Activated CD4-positive, alpha-beta T cell treated with anti-CD3 and anti-CD28 coated beads, Interleukin-2, amount 10 ng/mL, durations not matched to agents 24 days and 14 days (primary cell): ENCODE measurements around the gene ANKRD13A. TPM values are rescaled to one million over a fixed set of nuclear protein-coding genes. Genes with fewer than 3 reads are reported as not detected.
"Not testable (repeated sequence)": the region's sequence is repeated elsewhere in the genome, so short reads cannot be mapped to it uniquely, and the experiment has no call there.

ENCODE experiments used
- DNase-seq: peaks from one replicate; pipeline ENCODE4 v3.0.0; 2022
- H3K27ac Mint-ChIP-seq: one replicate; pipeline ENCODE4 v1.8.0; 2022; ENCODE audit warnings: mild to moderate bottlenecking, mixed read lengths
- H3K27me3 Mint-ChIP-seq: one replicate; pipeline ENCODE4 v1.8.0; 2022; ENCODE audit warnings: mixed read lengths
- H3K36me3 Mint-ChIP-seq: one replicate; pipeline ENCODE4 v1.8.0; 2022; ENCODE audit warnings: low read depth, mild to moderate bottlenecking, mixed read lengths
- H3K4me1 Mint-ChIP-seq: one replicate; pipeline ENCODE4 v1.8.0; 2021; ENCODE audit warnings: mixed read lengths
- H3K4me3 Mint-ChIP-seq: one replicate; pipeline ENCODE4 v1.8.0; 2022; ENCODE audit warnings: mild to moderate bottlenecking, moderate library complexity, mixed read lengths
- H3K9me3 Mint-ChIP-seq: one replicate; pipeline ENCODE4 v1.8.0; 2021; ENCODE audit warnings: mixed read lengths
- intact Hi-C: fragments of 100-400 bp; cut with micrococcal nuclease; formaldehyde crosslinking; loops from one replicate; pipeline ENCODE4 v1.15.1; 2023
- total RNA-seq: library from RNA; stranded (reverse); gene quantifications from 2 replicates; pipeline ENCODE4 v1.2.3, GENCODE V29; 2022

Gene ANKRD13A
- total RNA-seq, 1 donor from 2014 or later: 62.5 TPM

DNA sequence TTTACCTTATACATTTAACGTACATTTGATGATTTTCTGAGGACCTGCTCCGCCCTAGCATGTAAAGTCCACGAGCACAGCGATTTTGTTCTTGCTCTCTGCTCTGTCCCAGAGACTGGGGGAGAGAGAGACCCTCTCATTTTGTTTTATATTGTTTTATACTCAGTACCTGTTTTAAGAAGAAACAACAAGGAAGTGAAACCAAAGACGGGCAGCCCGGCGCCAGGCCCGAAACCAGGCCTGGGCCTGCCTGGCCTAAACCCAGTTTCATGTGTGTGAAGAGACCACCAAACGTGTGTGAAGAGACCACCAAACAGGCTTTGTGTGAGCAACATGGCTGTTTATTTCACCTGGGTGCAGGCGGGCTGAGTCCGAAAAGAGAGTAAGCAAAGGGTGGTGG lies 49.8 kb downstream of the ANKRD13A start:
- Mint-ChIP-seq H3K4me3 (peak overlapping the region; percentile 87), H3K4me1 (peaks cover 23% of the 10 kb centered on the region), H3K27ac (peak overlapping the region; percentile 96)
- H3K36me3 Mint-ChIP-seq, H3K9me3 Mint-ChIP-seq, H3K27me3 Mint-ChIP-seq: not testable (repeated sequence)
- intact Hi-C loops: loop anchor here (2.0 kb wide), 3 partner anchors 50 to 76 kb away; partner anchors contain the start of genes ANKRD13A and IFT81
- peak; percentile 66 for DNase-seq

DNA sequence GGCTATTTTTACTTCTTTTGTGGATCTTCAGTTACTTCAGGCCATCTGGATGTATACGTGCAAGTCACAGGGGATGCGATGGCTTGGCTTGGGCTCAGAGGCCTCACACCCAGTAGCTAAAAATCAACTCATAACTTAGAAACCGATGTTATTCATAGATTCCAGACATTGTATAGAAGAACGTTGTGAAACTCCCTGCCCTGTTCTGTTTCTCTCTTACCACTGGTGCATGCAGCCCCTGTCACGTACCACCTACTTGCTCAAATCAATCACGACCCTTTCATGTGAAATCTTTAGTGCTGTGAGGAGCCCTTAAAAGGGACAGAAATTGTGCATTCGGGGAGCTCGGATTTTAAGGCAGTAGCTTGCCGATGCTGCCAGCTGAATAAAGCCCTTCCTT lies 50.4 kb downstream of the ANKRD13A start:
- H3K27me3 Mint-ChIP-seq, DNase-seq, H3K9me3 Mint-ChIP-seq, H3K36me3 Mint-ChIP-seq: not testable (repeated sequence)
- Mint-ChIP-seq H3K4me3 (peak overlapping the region; percentile 87), H3K27ac (peak overlapping the region; percentile 31), H3K4me1 (peaks cover 25% of the 10 kb centered on the region)
- intact Hi-C loops: loop anchor here (2.0 kb wide), 3 partner anchors 51 to 75 kb away; partner anchors contain the start of genes ANKRD13A and IFT81

DNA sequence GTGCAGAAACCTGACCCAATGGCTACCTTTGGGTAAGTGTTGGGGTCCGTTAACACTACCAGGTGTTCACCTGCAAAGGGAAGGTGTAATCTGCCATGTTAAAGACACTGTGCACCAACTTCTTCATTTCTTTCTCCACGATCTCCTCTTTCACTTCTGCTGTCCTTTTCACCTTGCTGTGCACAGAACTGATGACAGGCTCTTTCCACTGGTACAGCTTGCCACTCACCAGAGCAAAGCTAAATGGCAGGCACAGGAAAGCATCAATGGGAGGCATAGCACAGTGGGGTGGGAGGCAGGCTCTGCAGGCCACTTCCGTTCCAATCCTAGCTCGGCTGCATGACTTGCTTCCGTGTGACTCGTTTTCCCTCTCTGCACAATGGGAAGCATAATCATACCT lies 51.7 kb downstream of the ANKRD13A start:
- Mint-ChIP-seq H3K27me3 (no peaks in the 10 kb centered on the region), H3K4me1 (peaks cover 32% of the 10 kb centered on the region), H3K4me3 (no peak overlapping the region), H3K36me3 (peaks cover 9% of the 10 kb centered on the region), H3K9me3 (no peaks in the 10 kb centered on the region), H3K27ac (no peak overlapping the region)
- intact Hi-C loops: no loop called here
- DNase-seq: no peak

DNA sequence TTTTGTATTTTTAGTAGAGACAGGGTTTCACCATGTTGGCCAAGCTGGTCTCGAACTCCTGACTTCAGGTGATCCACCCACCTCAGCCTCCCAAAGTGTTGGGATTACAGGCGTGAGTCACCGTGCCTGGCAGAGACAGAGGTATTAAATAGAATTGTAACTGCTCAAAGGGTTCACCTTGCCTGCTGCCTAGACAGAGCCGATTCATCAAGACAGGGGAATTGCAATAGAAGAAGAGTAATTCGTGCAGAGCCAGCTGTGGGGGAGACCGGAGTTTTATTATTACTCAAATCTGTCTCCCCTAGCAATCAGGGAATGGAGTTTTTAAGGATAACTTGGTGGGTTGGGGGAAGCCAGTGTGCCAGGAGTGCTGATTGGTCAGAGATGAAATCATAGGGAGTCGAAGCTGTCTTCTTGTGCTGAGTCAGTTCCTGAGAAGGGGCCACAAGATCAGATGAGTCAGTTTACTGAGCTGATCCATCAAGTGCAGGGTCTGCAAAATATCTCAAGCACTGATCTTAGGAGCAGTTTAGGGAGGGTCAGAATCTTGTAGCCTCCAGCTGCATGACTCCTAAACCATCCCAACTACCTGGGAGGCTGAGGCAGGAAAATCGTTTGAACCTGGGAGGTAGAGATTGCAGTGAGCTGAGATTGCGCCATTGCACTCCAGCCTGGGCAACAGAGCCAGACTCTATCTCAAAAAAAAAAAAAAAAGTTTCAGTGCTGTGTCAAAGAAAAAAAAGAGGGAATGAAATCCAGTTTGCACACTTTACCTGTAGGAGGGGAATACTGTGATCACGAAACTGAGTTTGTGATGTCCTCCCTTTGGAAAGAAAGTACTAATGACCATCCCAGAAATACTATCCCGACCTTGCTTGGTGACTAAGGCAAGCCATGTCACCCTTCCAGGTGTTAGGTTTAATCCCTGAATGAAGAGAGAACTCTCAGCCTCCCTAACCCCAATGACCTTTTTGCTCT lies 56.4 kb downstream of the ANKRD13A start:
- peaks cover 37% of the 10 kb centered on the region for H3K4me1 Mint-ChIP-seq

DNA sequence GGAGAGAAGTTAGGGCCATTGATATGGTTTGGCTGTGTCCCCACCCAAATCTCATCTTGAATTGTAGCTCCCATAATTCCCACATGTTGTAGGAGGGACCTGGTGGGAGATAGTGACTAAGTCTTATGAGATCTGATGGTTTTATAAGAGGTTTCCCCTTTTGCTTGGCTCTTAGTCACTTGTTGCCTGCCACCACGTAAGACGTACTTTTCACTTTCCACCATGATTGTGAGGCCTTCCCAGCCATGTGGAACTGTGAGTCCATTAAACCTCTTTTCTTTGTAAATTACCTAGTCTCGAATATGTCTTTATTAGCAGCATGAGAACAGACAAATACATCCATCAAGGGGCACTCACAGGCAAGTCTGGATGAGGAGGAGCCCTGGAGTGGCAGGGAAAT lies 57.4 kb downstream of the ANKRD13A start:
- H3K9me3 Mint-ChIP-seq, H3K27me3 Mint-ChIP-seq, DNase-seq, H3K4me3 Mint-ChIP-seq, intact Hi-C loops: not testable (repeated sequence)
- Mint-ChIP-seq H3K4me1 (peaks cover 44% of the 10 kb centered on the region), H3K36me3 (peaks cover 31% of the 10 kb centered on the region), H3K27ac (peak overlapping the region; percentile 90)

More for the DNA sequence above, 56.4 kb downstream of the ANKRD13A start:
- peak; percentile 67 for DNase-seq
- not testable (repeated sequence) for H3K9me3 Mint-ChIP-seq, H3K27me3 Mint-ChIP-seq
- Mint-ChIP-seq H3K36me3 (peaks cover 27% of the 10 kb centered on the region), H3K4me3 (peak overlapping the region; percentile 11), H3K27ac (peak overlapping the region; percentile 90)
- intact Hi-C loops: loop anchor here (1.0 kb wide), 1 partner anchor 24 kb away; no protein-coding TSS in a partner anchor

DNA sequence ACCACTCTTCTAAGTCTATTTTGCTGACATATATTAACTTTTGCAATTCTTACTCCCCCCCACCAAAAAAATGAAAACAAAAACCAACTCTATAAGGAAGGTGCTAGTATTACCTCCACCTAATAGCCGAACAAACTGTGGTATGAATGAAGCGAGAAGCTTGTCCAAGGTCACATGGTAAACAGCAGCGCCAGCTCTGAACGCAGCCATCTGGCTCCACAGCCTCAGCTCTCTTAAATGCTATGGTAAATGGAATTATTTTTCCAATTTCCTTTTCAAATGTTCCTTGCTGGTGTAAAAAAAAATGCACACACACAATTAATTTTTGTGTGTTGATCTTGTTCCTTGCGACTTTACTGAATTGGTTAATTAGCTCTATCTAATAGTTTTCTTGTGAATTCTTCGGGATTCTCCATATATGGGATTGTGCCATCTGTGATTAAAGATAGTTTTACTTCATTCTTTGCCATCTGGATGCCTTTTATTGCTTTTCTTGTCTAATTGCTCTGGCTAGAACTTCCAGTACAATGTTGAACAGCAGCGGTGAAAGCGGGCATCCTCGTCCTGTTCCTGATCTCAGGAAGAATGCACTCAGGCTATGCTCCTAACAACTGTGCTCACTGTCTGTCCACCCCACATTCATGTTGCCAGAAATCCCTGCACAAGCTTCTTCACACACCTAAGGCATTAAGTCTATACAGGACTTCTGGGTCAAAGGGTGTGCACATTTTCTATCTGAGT lies 59.8 kb downstream of the ANKRD13A start:
- peak overlapping the region; percentile 55 for H3K4me3 Mint-ChIP-seq
- H3K4me1 Mint-ChIP-seq: peaks cover 50% of the 10 kb centered on the region
- no peak for DNase-seq
- H3K27me3 Mint-ChIP-seq: no peaks in the 10 kb centered on the region
- peaks cover 31% of the 10 kb centered on the region for H3K36me3 Mint-ChIP-seq
- peaks cover 10% of the 10 kb centered on the region for H3K9me3 Mint-ChIP-seq
- intact Hi-C loops: no loop called here
- peak overlapping the region; percentile 89 for H3K27ac Mint-ChIP-seq

DNA sequence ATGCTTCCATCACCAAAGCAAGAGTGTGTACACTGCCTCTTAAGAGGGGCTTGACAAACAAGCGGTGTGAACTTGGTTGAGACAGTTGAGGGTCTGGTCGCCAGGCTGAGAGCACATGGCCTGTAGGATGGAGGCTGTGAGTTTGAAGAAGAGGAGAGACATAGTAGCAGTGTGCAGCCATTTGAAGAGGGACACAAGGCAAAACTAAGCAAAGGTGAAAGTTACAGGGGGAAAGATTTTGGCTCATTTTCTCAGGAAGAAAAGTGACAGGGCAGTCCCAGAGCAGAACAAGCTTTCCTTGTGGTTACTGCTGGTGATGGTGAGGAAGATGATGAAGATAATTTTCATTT lies 60.4 kb downstream of the ANKRD13A start:
- Mint-ChIP-seq H3K27ac (peak overlapping the region; percentile 89), H3K27me3 (no peaks in the 10 kb centered on the region), H3K9me3 (peaks cover 10% of the 10 kb centered on the region), H3K36me3 (peaks cover 29% of the 10 kb centered on the region), H3K4me3 (peak overlapping the region; percentile 55), H3K4me1 (peaks cover 48% of the 10 kb centered on the region)
- no peak for DNase-seq
- intact Hi-C loops: no loop called here

DNA sequence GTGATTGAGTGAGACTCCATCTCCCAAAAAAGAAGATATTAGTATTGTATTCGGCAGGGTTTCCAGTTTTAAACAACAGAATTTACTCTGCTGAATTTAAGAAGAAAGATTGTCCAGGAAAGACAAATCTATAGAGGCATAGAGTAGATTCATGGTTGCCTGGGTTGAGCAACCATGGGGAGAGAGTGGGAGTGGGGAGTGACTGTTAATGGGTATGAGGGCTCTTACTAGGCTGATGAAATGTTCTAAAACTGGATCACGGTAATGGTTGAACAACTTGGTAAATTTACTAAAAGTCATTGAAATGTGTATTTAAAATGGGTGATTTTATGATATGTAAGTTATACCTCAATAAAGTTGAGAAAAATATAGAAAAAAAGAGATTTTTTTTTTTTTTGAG lies 63.0 kb downstream of the ANKRD13A start:
- H3K4me3 Mint-ChIP-seq: no peak overlapping the region
- DNase-seq: no peak
- intact Hi-C loops: no loop called here
- peaks cover 39% of the 10 kb centered on the region for H3K4me1 Mint-ChIP-seq
- peaks cover 3% of the 10 kb centered on the region for H3K9me3 Mint-ChIP-seq
- no peaks in the 10 kb centered on the region for H3K27me3 Mint-ChIP-seq
- peaks cover 18% of the 10 kb centered on the region for H3K36me3 Mint-ChIP-seq
- no peak overlapping the region for H3K27ac Mint-ChIP-seq

DNA sequence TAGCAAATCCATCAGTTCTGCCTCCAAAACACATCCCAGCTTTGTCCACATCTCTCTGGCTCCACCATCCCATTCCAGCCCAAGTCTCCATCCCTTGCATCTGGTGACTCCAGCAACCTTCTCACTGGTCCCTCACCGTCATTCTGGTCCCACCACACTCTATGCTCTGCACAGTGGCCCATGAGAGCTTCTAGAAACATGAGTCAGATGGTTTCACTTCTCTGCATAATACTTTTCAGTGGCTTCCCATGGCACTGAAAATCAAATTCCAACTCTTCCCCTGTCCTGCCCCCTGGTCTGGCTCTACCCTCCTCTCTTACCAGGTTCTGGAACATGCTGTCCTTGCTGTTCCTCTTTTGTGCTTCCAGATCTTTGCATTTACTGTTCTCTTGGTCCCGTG lies 66.3 kb downstream of the ANKRD13A start:
- Mint-ChIP-seq H3K9me3 (peaks cover 3% of the 10 kb centered on the region), H3K27ac (no peak overlapping the region), H3K4me1 (peaks cover 30% of the 10 kb centered on the region), H3K27me3 (no peaks in the 10 kb centered on the region), H3K4me3 (no peak overlapping the region), H3K36me3 (peaks cover 22% of the 10 kb centered on the region)
- intact Hi-C loops: no loop called here
- no peak for DNase-seq

DNA sequence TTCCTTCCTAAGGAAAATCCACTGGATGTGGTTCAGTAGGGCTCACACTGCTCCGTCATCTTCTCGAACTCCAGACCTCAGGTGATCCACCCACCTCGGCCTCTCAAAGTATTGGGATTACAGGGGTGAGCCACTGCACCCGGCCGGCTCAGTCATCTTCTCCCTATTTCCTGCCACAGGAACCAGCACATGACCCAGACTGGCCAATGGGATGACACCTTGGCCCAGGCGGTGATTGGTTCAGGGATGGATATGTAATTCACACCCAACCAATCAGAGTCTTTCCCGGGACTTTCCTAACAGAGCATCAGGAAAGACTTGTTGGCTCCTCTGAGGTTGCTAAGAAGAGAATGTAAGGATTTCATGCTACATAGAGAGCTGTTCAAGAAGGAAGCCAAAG lies 68.3 kb downstream of the ANKRD13A start:
- Mint-ChIP-seq H3K4me1 (peaks cover 28% of the 10 kb centered on the region), H3K9me3 (peaks cover 9% of the 10 kb centered on the region), H3K27ac (no peak overlapping the region), H3K36me3 (peaks cover 30% of the 10 kb centered on the region), H3K4me3 (no peak overlapping the region), H3K27me3 (no peaks in the 10 kb centered on the region)
- DNase-seq: no peak
- intact Hi-C loops: no loop called here

DNA sequence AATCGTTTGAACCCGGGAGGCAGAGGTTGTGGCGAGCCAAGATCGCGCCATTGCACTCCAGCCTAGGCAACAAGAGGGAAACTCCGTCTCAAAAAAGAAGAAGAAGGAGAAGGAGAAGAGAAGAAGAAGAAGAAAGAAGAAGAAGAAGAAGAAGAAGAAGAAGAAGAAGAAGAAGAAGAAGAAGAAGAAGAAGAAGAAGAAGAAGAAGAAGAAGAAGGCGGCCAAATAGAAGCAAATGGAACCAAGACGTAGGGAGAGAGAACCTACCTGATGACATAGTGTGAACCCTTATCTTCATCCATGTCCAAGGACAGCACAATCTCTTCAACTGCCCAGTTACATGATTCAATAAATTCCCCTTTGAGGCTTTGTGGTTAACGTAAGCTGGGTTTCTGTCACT lies 68.9 kb downstream of the ANKRD13A start:
- H3K27me3 Mint-ChIP-seq, H3K4me3 Mint-ChIP-seq, H3K27ac Mint-ChIP-seq, H3K9me3 Mint-ChIP-seq, DNase-seq, intact Hi-C loops: not testable (repeated sequence)
- peaks cover 33% of the 10 kb centered on the region for H3K36me3 Mint-ChIP-seq
- H3K4me1 Mint-ChIP-seq: peaks cover 31% of the 10 kb centered on the region

DNA sequence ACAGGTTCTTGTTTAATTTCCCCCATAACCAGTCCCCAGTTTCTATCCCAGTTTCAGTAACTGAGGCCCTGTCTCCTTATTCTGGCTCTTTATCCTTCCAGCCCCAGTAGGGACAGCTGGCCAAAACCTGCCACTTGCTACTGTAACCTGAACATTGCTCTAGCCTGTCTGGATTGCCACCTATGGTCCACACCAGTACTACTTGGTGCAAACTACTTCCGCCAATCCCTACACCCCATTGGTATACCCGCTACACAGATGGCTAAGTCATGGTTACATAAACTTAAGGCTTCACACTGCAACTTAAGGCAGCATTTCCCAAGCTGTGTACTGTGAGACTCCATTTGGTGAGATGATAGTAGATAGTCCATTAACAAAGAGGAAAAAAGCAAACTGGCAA lies 69.4 kb downstream of the ANKRD13A start:
- no peaks in the 10 kb centered on the region for H3K27me3 Mint-ChIP-seq
- no peak for DNase-seq
- H3K4me3 Mint-ChIP-seq: no peak overlapping the region
- peaks cover 9% of the 10 kb centered on the region for H3K9me3 Mint-ChIP-seq
- peaks cover 36% of the 10 kb centered on the region for H3K4me1 Mint-ChIP-seq
- intact Hi-C loops: no loop called here
- peak overlapping the region; percentile 18 for H3K27ac Mint-ChIP-seq
- H3K36me3 Mint-ChIP-seq: peaks cover 36% of the 10 kb centered on the region

DNA sequence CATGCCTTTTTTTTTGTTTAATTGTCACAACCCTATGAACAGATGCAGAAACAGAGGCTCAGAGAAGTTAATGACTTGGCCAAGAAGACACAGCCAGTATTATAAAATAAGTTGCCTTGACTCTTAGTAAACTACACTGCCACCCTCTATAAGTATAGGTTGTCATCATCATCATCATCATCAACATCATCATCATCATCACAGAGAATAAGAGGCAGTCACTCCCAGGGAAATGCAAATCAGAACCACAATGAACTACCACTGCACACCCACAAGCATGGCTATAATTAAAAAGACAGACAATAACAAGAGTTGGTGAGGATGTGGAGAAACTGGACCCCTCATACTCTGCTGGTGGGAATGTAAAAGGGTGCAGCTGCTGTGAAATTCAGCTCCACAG lies 72.3 kb downstream of the ANKRD13A start:
- H3K4me1 Mint-ChIP-seq: peaks cover 39% of the 10 kb centered on the region
- peak overlapping the region; percentile 96 for H3K4me3 Mint-ChIP-seq
- peak overlapping the region; percentile 9 for H3K27ac Mint-ChIP-seq
- peaks cover 32% of the 10 kb centered on the region for H3K36me3 Mint-ChIP-seq
- intact Hi-C loops: no loop called here
- H3K9me3 Mint-ChIP-seq: peaks cover 9% of the 10 kb centered on the region
- no peaks in the 10 kb centered on the region for H3K27me3 Mint-ChIP-seq
- DNase-seq: no peak

DNA sequence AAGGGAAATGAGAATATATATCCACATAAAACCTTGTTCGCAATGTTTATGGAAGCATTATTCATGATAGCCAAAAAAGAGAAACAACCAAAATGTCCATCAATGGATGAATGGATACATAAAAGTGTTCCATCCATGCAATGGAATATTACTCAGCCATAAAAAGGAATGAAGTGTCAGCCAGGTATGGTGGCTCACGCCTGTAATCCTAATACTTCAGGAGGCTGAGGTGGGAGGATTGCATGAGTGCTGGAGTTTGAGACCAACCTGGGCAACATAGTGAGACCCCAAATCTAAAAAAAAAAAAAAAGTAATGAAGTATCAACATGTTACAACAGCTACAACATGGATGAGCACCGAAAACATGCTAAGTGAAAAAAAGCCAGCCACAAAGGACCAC lies 72.7 kb downstream of the ANKRD13A start:
- Mint-ChIP-seq H3K27me3 (no peaks in the 10 kb centered on the region), H3K36me3 (peaks cover 32% of the 10 kb centered on the region), H3K27ac (peak overlapping the region; percentile 72), H3K4me3 (peak overlapping the region; percentile 96), H3K9me3 (peaks cover 9% of the 10 kb centered on the region), H3K4me1 (peaks cover 39% of the 10 kb centered on the region)
- intact Hi-C loops: no loop called here
- no peak for DNase-seq
